ENCODE data around the gene CCDC33.

CCDC33 gene

DNA sequence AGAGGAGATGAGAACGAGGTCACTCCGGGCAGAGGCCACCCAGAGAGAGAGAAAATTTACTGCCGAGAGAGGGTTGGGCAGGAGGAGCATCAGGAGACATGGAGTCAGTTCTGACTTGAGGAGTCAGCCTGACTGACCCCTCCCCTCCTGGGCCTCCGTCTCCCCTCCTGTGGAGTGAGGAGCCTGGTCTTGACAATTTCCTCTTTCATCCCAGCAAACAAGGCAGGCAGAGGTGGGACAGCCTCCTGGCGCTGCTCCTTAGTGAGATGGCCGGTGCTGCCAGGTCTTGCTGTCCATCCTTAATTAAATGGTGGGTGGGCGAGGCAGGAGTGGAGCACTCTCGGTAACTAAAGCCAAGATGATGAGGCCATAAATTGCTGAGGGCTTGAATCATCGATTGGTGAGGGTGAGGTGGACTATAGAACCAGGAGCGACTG, 70.7 kb downstream of the CCDC33 start (continued):
- TF ChIP-seq, protein P1, sequence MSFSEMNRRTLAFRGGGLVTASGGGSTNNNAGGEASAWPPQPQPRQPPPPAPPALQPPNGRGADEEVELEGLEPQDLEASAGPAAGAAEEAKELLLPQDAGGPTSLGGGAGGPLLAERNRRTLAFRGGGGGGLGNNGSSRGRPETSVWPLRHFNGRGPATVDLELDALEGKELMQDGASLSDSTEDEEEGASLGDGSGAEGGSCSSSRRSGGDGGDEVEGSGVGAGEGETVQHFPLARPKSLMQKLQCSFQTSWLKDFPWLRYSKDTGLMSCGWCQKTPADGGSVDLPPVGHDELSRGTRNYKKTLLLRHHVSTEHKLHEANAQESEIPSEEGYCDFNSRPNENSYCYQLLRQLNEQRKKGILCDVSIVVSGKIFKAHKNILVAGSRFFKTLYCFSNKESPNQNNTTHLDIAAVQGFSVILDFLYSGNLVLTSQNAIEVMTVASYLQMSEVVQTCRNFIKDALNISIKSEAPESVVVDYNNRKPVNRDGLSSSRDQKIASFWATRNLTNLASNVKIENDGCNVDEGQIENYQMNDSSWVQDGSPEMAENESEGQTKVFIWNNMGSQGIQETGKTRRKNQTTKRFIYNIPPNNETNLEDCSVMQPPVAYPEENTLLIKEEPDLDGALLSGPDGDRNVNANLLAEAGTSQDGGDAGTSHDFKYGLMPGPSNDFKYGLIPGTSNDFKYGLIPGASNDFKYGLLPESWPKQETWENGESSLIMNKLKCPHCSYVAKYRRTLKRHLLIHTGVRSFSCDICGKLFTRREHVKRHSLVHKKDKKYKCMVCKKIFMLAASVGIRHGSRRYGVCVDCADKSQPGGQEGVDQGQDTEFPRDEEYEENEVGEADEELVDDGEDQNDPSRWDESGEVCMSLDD (tag by site-specific recombination; IDR thresholded peaks at IDR 0.05) = no peak
- TF ChIP-seq ZNF184 (tag by site-specific recombination; IDR thresholded peaks at IDR 0.05) (no peak), GLIS1 (tag by site-specific recombination; IDR thresholded peaks at IDR 0.05) (peak; percentile 38; the same call in 1 of the 2 replicates), ZSCAN30 (tag by site-specific recombination; IDR thresholded peaks at IDR 0.05) (no peak), ZFHX2 (tag by site-specific recombination; conservative IDR thresholded peaks at IDR 0.05) (peak; percentile 63; the same call in 1 of the 2 replicates)
- TF ChIP-seq, protein P2, sequence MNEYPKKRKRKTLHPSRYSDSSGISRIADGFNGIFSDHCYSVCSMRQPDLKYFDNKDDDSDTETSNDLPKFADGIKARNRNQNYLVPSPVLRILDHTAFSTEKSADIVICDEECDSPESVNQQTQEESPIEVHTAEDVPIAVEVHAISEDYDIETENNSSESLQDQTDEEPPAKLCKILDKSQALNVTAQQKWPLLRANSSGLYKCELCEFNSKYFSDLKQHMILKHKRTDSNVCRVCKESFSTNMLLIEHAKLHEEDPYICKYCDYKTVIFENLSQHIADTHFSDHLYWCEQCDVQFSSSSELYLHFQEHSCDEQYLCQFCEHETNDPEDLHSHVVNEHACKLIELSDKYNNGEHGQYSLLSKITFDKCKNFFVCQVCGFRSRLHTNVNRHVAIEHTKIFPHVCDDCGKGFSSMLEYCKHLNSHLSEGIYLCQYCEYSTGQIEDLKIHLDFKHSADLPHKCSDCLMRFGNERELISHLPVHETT (tag by site-specific recombination; IDR thresholded peaks at IDR 0.05) = no peak
- TF ChIP-seq, protein P3, sequence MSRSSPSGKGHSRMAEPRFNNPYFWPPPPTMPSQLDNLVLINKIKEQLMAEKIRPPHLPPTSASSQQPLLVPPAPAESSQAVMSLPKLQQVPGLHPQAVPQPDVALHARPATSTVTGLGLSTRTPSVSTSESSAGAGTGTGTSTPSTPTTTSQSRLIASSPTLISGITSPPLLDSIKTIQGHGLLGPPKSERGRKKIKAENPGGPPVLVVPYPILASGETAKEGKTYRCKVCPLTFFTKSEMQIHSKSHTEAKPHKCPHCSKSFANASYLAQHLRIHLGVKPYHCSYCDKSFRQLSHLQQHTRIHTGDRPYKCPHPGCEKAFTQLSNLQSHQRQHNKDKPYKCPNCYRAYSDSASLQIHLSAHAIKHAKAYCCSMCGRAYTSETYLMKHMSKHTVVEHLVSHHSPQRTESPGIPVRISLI (tag by site-specific recombination; IDR thresholded peaks at IDR 0.05) = no peak
- TF ChIP-seq, protein P4, sequence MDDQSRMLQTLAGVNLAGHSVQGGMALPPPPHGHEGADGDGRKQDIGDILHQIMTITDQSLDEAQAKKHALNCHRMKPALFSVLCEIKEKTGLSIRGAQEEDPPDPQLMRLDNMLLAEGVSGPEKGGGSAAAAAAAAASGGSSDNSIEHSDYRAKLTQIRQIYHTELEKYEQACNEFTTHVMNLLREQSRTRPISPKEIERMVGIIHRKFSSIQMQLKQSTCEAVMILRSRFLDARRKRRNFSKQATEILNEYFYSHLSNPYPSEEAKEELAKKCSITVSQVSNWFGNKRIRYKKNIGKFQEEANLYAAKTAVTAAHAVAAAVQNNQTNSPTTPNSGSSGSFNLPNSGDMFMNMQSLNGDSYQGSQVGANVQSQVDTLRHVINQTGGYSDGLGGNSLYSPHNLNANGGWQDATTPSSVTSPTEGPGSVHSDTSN (CRISPR knock-in tag; IDR thresholded peaks at IDR 0.05) = no peak
- TF ChIP-seq, protein P5, sequence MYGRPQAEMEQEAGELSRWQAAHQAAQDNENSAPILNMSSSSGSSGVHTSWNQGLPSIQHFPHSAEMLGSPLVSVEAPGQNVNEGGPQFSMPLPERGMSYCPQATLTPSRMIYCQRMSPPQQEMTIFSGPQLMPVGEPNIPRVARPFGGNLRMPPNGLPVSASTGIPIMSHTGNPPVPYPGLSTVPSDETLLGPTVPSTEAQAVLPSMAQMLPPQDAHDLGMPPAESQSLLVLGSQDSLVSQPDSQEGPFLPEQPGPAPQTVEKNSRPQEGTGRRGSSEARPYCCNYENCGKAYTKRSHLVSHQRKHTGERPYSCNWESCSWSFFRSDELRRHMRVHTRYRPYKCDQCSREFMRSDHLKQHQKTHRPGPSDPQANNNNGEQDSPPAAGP (tag by site-specific recombination; IDR thresholded peaks at IDR 0.05) = peak; percentile 95

DNA sequence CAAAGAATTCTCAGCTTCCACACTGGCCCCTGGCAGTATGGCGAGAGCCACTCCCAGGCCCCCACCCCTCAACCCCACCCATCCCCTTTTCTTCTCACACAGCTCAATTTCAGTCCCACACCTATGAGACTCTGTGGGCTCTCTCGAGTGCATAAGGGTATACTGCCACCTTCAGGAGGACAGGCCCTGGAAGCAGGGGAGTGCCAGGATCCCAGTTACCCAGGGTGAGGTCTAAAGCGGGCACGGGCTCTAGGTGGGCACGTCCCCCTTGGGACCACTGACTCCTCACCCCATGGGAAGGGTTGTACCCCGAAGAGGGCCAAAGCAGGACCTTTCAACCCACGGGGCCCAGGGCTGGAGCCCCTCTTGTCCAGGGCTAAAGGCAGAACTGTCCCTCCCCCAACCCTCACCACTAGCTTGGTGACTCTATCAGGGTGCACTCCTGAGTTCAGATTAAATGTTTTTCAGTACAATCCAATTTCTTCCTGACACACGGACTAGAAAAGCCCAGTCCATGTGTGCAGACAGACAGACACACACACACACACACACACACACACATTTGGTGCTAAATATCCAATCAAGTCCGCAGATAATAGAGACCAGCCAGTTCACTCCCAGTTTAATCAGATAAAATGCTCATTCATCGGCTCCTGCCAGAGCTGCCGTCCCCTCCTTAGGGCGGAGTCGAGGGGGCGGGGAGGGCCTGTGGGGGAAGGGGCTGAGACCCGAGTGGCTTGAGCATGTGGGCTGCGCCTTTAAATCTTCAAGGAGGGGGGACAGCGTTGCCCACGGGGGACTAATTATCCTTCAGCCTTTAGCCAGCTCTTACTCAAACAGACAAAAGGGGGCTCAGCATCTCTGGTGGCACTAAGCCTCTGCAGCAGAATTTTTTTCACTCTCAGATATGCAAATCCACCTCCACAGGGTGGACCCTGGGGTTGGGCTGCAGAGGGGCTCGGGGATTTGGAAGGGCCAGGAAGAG, 72.0 kb downstream of the CCDC33 start:
- H3K4me3 ChIP-seq (ENCODE audit: low read depth, low read length) = no peak overlapping the region
- H3K4me1 ChIP-seq (ENCODE audit: control insufficient read depth, insufficient read depth, low read length) = peaks cover 10% of the 10 kb centered on the region
- H3K9me3 ChIP-seq (ENCODE audit: control insufficient read depth, insufficient read depth, low read depth, low read length) = no peaks in the 10 kb centered on the region
- no peak overlapping the region for H3K27ac ChIP-seq (ENCODE audit: extremely low read depth, low read depth, low read length)
- CTCF ChIA-PET = interaction anchor here (0.6 to 8.5 kb wide), 75 partner anchors 8 to 1017 kb away, joined by 3 to 253 read pairs (median 5); partner anchors contain the start of genes ISLR, ISLR2 and STRA6
- no peaks in the 10 kb centered on the region for H3K36me3 ChIP-seq (ENCODE audit: control insufficient read depth in 2 of 2, insufficient read depth in 1 of 2, low read length in 2 of 2)
- POLR2A ChIA-PET = interaction anchor here (0.7 to 1.3 kb wide), 2 partner anchors 179 to 180 kb away, joined by 3 read pairs; no protein-coding TSS in a partner anchor
- TF ChIP-seq, protein P6, sequence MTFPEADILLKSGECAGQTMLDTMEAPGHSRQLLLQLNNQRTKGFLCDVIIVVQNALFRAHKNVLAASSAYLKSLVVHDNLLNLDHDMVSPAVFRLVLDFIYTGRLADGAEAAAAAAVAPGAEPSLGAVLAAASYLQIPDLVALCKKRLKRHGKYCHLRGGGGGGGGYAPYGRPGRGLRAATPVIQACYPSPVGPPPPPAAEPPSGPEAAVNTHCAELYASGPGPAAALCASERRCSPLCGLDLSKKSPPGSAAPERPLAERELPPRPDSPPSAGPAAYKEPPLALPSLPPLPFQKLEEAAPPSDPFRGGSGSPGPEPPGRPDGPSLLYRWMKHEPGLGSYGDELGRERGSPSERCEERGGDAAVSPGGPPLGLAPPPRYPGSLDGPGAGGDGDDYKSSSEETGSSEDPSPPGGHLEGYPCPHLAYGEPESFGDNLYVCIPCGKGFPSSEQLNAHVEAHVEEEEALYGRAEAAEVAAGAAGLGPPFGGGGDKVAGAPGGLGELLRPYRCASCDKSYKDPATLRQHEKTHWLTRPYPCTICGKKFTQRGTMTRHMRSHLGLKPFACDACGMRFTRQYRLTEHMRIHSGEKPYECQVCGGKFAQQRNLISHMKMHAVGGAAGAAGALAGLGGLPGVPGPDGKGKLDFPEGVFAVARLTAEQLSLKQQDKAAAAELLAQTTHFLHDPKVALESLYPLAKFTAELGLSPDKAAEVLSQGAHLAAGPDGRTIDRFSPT (tag by site-specific recombination; IDR thresholded peaks at IDR 0.05) = no peak; the same call in none of the 2 replicates
- TF ChIP-seq, protein P7, sequence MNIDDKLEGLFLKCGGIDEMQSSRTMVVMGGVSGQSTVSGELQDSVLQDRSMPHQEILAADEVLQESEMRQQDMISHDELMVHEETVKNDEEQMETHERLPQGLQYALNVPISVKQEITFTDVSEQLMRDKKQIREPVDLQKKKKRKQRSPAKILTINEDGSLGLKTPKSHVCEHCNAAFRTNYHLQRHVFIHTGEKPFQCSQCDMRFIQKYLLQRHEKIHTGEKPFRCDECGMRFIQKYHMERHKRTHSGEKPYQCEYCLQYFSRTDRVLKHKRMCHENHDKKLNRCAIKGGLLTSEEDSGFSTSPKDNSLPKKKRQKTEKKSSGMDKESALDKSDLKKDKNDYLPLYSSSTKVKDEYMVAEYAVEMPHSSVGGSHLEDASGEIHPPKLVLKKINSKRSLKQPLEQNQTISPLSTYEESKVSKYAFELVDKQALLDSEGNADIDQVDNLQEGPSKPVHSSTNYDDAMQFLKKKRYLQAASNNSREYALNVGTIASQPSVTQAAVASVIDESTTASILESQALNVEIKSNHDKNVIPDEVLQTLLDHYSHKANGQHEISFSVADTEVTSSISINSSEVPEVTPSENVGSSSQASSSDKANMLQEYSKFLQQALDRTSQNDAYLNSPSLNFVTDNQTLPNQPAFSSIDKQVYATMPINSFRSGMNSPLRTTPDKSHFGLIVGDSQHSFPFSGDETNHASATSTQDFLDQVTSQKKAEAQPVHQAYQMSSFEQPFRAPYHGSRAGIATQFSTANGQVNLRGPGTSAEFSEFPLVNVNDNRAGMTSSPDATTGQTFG (tag by site-specific recombination; IDR thresholded peaks at IDR 0.05; ENCODE audit: borderline replicate concordance) = no peak
- TF ChIP-seq ZNF660 (tag by site-specific recombination; IDR thresholded peaks at IDR 0.05) (no peak), ZNF621 (tag by site-specific recombination; IDR thresholded peaks at IDR 0.05) (no peak), ZNF530 (tag by site-specific recombination; IDR thresholded peaks at IDR 0.05; ENCODE audit: low read depth) (no peak), ZNF629 (tag by site-specific recombination; IDR thresholded peaks at IDR 0.05) (no peak), KLF1 (tag by site-specific recombination; IDR thresholded peaks at IDR 0.05) (peak; percentile 72), ZNF600 (tag by site-specific recombination; IDR thresholded peaks at IDR 0.05) (peak; percentile 24; the same call in 1 of the 2 replicates), ZNF654 (tag by site-specific recombination; IDR thresholded peaks at IDR 0.05; ENCODE audit: low read depth) (peak; percentile 67)
- TF ChIP-seq, protein P8, sequence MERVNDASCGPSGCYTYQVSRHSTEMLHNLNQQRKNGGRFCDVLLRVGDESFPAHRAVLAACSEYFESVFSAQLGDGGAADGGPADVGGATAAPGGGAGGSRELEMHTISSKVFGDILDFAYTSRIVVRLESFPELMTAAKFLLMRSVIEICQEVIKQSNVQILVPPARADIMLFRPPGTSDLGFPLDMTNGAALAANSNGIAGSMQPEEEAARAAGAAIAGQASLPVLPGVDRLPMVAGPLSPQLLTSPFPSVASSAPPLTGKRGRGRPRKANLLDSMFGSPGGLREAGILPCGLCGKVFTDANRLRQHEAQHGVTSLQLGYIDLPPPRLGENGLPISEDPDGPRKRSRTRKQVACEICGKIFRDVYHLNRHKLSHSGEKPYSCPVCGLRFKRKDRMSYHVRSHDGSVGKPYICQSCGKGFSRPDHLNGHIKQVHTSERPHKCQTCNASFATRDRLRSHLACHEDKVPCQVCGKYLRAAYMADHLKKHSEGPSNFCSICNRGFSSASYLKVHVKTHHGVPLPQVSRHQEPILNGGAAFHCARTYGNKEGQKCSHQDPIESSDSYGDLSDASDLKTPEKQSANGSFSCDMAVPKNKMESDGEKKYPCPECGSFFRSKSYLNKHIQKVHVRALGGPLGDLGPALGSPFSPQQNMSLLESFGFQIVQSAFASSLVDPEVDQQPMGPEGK (tag by site-specific recombination; IDR thresholded peaks at IDR 0.05) = peak; percentile 41
